ENCODE measurements around the gene RAMAC.

The RAMAC gene

DNA sequence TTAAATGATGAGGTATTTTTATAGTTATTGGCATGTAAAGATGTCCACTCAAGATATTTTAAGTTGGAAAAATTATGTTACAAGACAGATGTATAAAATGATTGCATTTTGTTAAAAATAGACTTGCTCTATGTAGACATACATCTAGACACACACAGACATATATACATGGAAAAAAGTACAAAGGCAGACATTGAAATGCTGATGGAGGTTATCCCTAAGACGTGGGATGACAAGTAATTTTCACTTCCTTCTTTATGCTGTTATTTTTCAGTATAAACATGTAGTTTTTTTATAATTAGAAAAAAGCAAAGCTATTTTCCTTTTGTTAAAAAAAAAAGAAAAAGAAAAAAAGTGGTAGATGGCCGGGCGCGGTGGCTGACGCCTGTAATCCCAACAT lies 40.7 kb upstream of the RAMAC start:
- Histone ChIP-seq H3K27ac (ENCODE audit: low read length) (no peak overlapping the region), H3K4me2 (ENCODE audit: insufficient read depth, low read length) (no peak overlapping the region), H3K36me3 (ENCODE audit: insufficient read depth, low read length) (no peaks in the 10 kb centered on the region), H3K9ac (ENCODE audit: low read depth, low read length) (no peak overlapping the region), H3K27me3 (ENCODE audit: insufficient read depth, low read length, poor library complexity) (no peaks in the 10 kb centered on the region), H3K9me3 (ENCODE audit: insufficient read depth, low read length, severe bottlenecking) (no peaks in the 10 kb centered on the region), H3K4me3 (ENCODE audit: low read depth in 1 of 2, low read length in 2 of 2) (no peak overlapping the region), H4K20me1 (ENCODE audit: insufficient read depth, low read length) (no peaks in the 10 kb centered on the region), H3K4me1 (ENCODE audit: insufficient read depth, low read length) (no peaks in the 10 kb centered on the region), H3K79me2 (ENCODE audit: insufficient read depth, low read length) (no peaks in the 10 kb centered on the region), H2AFZ (ENCODE audit: low read depth, low read length) (no peak overlapping the region)
- DNase-seq (no peak), ATAC-seq (ENCODE audit: insufficient read depth, low read depth) (no peak)
- TF ChIP-seq EZH2 (IDR thresholded peaks at IDR 0.05; ENCODE audit: borderline replicate concordance, low read depth, low read length, severe bottlenecking): no peak
- TF ChIP-seq CTCF (IDR thresholded peaks at IDR 0.05; ENCODE audit: borderline replicate concordance, extremely low read depth, low read length, poor library complexity, severe bottlenecking): no peak

DNA sequence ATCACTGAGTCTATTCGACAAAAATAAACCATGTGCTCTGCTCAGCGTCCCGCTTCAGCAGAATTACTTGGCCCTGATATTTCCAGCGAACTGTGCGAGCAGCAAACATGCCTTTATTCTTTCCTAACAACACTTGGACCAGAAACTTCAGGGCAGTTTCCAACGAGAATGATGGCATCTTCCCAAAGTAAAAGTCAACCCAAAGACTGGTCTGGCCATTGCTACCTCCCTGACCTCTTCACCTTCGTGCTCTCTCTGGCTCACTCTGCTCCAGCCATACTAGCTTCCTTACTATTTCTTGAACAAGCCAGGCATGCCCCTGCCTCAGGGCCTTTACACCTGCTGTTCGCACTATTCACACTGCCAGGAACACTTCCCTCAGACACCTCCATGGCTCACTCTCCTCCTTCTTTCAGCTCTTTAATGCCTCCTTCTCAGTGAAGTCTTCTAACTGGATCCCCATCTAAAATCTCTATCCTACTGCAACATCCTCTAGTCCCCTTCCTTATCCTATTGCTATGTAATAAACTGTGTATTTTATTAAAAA lies 39.8 kb upstream of the RAMAC start:
- Histone ChIP-seq H3K36me3 (ENCODE audit: insufficient read depth, low read length) (no peaks in the 10 kb centered on the region), H2AFZ (ENCODE audit: low read depth, low read length) (no peak overlapping the region), H4K20me1 (ENCODE audit: insufficient read depth, low read length) (no peaks in the 10 kb centered on the region), H3K4me2 (ENCODE audit: insufficient read depth, low read length) (no peak overlapping the region), H3K9me3 (ENCODE audit: insufficient read depth, low read length, severe bottlenecking) (no peaks in the 10 kb centered on the region), H3K4me1 (ENCODE audit: insufficient read depth, low read length) (no peaks in the 10 kb centered on the region), H3K27me3 (ENCODE audit: insufficient read depth, low read length, poor library complexity) (no peaks in the 10 kb centered on the region), H3K27ac (ENCODE audit: low read length) (no peak overlapping the region), H3K79me2 (ENCODE audit: insufficient read depth, low read length) (no peaks in the 10 kb centered on the region), H3K4me3 (ENCODE audit: low read depth in 1 of 2, low read length in 2 of 2) (no peak overlapping the region), H3K9ac (ENCODE audit: low read depth, low read length) (no peak overlapping the region)
- TF ChIP-seq CTCF (IDR thresholded peaks at IDR 0.05; ENCODE audit: borderline replicate concordance, extremely low read depth, low read length, poor library complexity, severe bottlenecking): no peak
- TF ChIP-seq EZH2 (IDR thresholded peaks at IDR 0.05; ENCODE audit: borderline replicate concordance, low read depth, low read length, severe bottlenecking): no peak
- no peak for ATAC-seq (ENCODE audit: insufficient read depth, low read depth)
- no peak for DNase-seq

DNA sequence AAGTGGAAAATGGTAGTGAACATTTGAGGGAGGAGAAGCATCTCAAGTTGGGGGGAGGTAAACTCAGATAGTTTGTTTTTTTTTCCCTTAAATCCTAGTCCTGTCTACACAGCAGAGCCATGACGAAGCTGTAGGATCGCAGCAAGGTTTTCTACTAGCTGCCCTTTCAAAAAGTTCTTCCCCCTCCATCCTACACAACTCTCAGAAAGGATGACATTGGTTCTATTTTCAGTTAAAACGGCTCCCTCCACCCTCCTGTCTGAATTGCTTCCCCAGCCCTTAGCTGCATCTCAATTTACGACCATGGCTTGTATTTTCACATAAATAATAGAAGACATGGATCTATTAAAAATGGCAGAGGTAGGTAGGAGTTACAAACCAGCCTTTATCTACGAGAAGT lies 35.7 kb upstream of the RAMAC start:
- H3K9me3 ChIP-seq (ENCODE audit: insufficient read depth, low read length, severe bottlenecking): no peaks in the 10 kb centered on the region
- no peak overlapping the region for H3K4me2 ChIP-seq (ENCODE audit: insufficient read depth, low read length)
- TF ChIP-seq CTCF (IDR thresholded peaks at IDR 0.05; ENCODE audit: borderline replicate concordance, extremely low read depth, low read length, poor library complexity, severe bottlenecking) (no peak), EZH2 (IDR thresholded peaks at IDR 0.05; ENCODE audit: borderline replicate concordance, low read depth, low read length, severe bottlenecking) (no peak)
- no peak overlapping the region for H3K27ac ChIP-seq (ENCODE audit: low read length)
- H3K4me3 ChIP-seq (ENCODE audit: low read depth in 1 of 2, low read length in 2 of 2): no peak overlapping the region
- no peaks in the 10 kb centered on the region; the same call in 1 of the 2 replicates for H4K20me1 ChIP-seq (ENCODE audit: insufficient read depth, low read length)
- no peaks in the 10 kb centered on the region for H3K36me3 ChIP-seq (ENCODE audit: insufficient read depth, low read length)
- DNase-seq (no peak), ATAC-seq (ENCODE audit: insufficient read depth, low read depth) (no peak)
- H3K79me2 ChIP-seq (ENCODE audit: insufficient read depth, low read length): no peaks in the 10 kb centered on the region
- H3K9ac ChIP-seq (ENCODE audit: low read depth, low read length): no peak overlapping the region
- no peaks in the 10 kb centered on the region for H3K4me1 ChIP-seq (ENCODE audit: insufficient read depth, low read length)
- H3K27me3 ChIP-seq (ENCODE audit: insufficient read depth, low read length, poor library complexity): no peaks in the 10 kb centered on the region
- no peak overlapping the region for H2AFZ ChIP-seq (ENCODE audit: low read depth, low read length)

Data from DND-41 (cell line).